A172 (cell line): ENCODE data around the gene SLC2A4. TPM values are rescaled to one million over a fixed set of nuclear protein-coding genes. Genes with fewer than 3 reads are reported as not detected.
"Not testable (repeated sequence)": the region's sequence is repeated elsewhere in the genome, so short reads cannot be mapped to it uniquely, and the experiment has no call there.

Experiments
- DNase-seq: peaks from one replicate; pipeline ENCODE4 v3.0.0-alpha.2; 2015; ENCODE audit warnings: low spot score
- total RNA-seq: library from RNA; depleted of rRNA; stranded (reverse); fragments of >200 nt; shearing (Covaris generic); gene quantifications from 2 replicates; pipeline ENCODE4 v1.2.3, GENCODE V29; 2014; rRNA removed

Gene SLC2A4
- total RNA-seq, 1 experiment from 2014 or later, result not detected

- no peak for DNase-seq
Observed at GRCh38 chr17:7324438-7324779, 42.9 kb downstream of the SLC2A4 start.

- DNase-seq, result no peak
Observed at GRCh38 chr17:7325031-7325528, 43.6 kb downstream of the SLC2A4 start.

- DNase-seq, result no peak
Observed at GRCh38 chr17:7326186-7326585, 44.7 kb downstream of the SLC2A4 start.

GRCh38 chr17:7327056-7327455, 45.5 kb downstream of the SLC2A4 start:
- DNase-seq, result no peak

GRCh38 chr17:7327501-7327900, 46.0 kb downstream of the SLC2A4 start:
- DNase-seq, result no peak

GRCh38 chr17:7328009-7328408, 46.5 kb downstream of the SLC2A4 start:
- DNase-seq, result no peak

GRCh38 chr17:7328840-7329373, 47.4 kb downstream of the SLC2A4 start, which contains the start of gene NEURL4:
TSS of gene NEURL4 (minus strand) at chr17:7329335. CDS start at chr17:7329312, 23 bp downstream.
- no peak for DNase-seq

- DNase-seq, result peak; percentile 98
Observed at GRCh38 chr17:7329374-7329996, 48.0 kb downstream of the SLC2A4 start.

- peak; percentile 81 for DNase-seq
Observed at GRCh38 chr17:7329997-7330637, 48.6 kb downstream of the SLC2A4 start.

- DNase-seq, result no peak
Observed at GRCh38 chr17:7330638-7331015, 49.1 kb downstream of the SLC2A4 start.

- DNase-seq, result no peak
Observed at GRCh38 chr17:7332111-7332510, 50.6 kb downstream of the SLC2A4 start.

- not testable (repeated sequence) for DNase-seq
Observed at GRCh38 chr17:7332600-7333069, 51.1 kb downstream of the SLC2A4 start.

GRCh38 chr17:7334938-7335538, 53.5 kb downstream of the SLC2A4 start:
- no peak for DNase-seq

GRCh38 chr17:7335765-7336164, 54.2 kb downstream of the SLC2A4 start:
- not testable (repeated sequence) for DNase-seq

- no peak for DNase-seq
Observed at GRCh38 chr17:7336240-7337175, 55.0 kb downstream of the SLC2A4 start, which contains the start of gene ACAP1. TSS of gene ACAP1 (plus strand) at chr17:7336529. CDS start at chr17:7336735, 206 bp downstream.

GRCh38 chr17:7337600-7337999, 56.1 kb downstream of the SLC2A4 start:
- DNase-seq, result not testable (repeated sequence)

Other genes starting within 250 kb of the SLC2A4 start
- gene SLC16A13, start 245.7 kb upstream of the SLC2A4 start, total RNA-seq, result 0.74 and 1.9 TPM in 2 replicates
- not detected in 2 replicates for gene SLC16A11, start 237.6 kb upstream of the SLC2A4 start, total RNA-seq
- not detected in 2 replicates for gene CLEC10A, start 201.5 kb upstream of the SLC2A4 start, total RNA-seq
- gene ASGR2, start 166.9 kb upstream of the SLC2A4 start, total RNA-seq, result not detected in 2 replicates
- 0.86 and 0.98 TPM in 2 replicates for gene ASGR1, start 102.3 kb upstream of the SLC2A4 start, total RNA-seq
- 7.2 and 7.3 TPM in 2 replicates for gene DLG4, start 61.9 kb upstream of the SLC2A4 start, total RNA-seq
- 278 and 349 TPM in 2 replicates for gene ACADVL, start 61.8 kb upstream of the SLC2A4 start, total RNA-seq
- gene DVL2, start 47.2 kb upstream of the SLC2A4 start, total RNA-seq, result 65.1 and 82.4 TPM in 2 replicates
- gene PHF23, start 42.3 kb upstream of the SLC2A4 start, total RNA-seq, result 59.5 and 75.3 TPM in 2 replicates
- 144 and 238 TPM in 2 replicates for gene GABARAP, start 39.3 kb upstream of the SLC2A4 start, total RNA-seq
- gene CTDNEP1, start 30.0 kb upstream of the SLC2A4 start, total RNA-seq, result 34.2 and 36.9 TPM in 2 replicates
- 102 and 104 TPM in 2 replicates for gene ELP5, start 29.5 kb upstream of the SLC2A4 start, total RNA-seq
- gene CLDN7, start 19.2 kb upstream of the SLC2A4 start, total RNA-seq, result 1.2 TPM in 1 of 2 replicates, not detected in the other
- 0.86 and 1.1 TPM in 2 replicates for gene YBX2, start 12.9 kb downstream of the SLC2A4 start, total RNA-seq
- gene EIF5A, start 25.9 kb downstream of the SLC2A4 start, total RNA-seq, result 844 and 911 TPM in 2 replicates
- 100 and 114 TPM in 2 replicates for gene GPS2, start 33.6 kb downstream of the SLC2A4 start, total RNA-seq
- gene NEURL4, start 47.6 kb downstream of the SLC2A4 start, total RNA-seq, result 9.8 and 12.2 TPM in 2 replicates
- 0.90 and 4.1 TPM in 2 replicates for gene ACAP1, start 54.8 kb downstream of the SLC2A4 start, total RNA-seq
- gene KCTD11, start 70.4 kb downstream of the SLC2A4 start, total RNA-seq, result 13.9 and 19.5 TPM in 2 replicates
- not detected in 2 replicates for gene TMEM95, start 73.4 kb downstream of the SLC2A4 start, total RNA-seq
- gene TNK1, start 99.4 kb downstream of the SLC2A4 start, total RNA-seq, result 0.07 TPM in 1 of 2 replicates, not detected in the other
- 73.2 and 74.7 TPM in 2 replicates for gene PLSCR3, start 112.8 kb downstream of the SLC2A4 start, total RNA-seq
- gene TMEM256, start 122.4 kb downstream of the SLC2A4 start, total RNA-seq, result 71.7 and 80.4 TPM in 2 replicates
- 11.3 and 12.3 TPM in 2 replicates for gene NLGN2, start 126.1 kb downstream of the SLC2A4 start, total RNA-seq
- not detected in 2 replicates for gene SPEM1, start 138.6 kb downstream of the SLC2A4 start, total RNA-seq
- not detected in 2 replicates for gene SPEM2, start 143.9 kb downstream of the SLC2A4 start, total RNA-seq
- not detected in 2 replicates for gene SPEM3, start 147.1 kb downstream of the SLC2A4 start, total RNA-seq
- 2.5 and 7.4 TPM in 2 replicates for gene TMEM102, start 153.7 kb downstream of the SLC2A4 start, total RNA-seq
- 0.89 TPM in 1 of 2 replicates, not detected in the other for gene FGF11, start 157.8 kb downstream of the SLC2A4 start, total RNA-seq
- 14.1 and 20.2 TPM in 2 replicates for gene CHRNB1, start 163.3 kb downstream of the SLC2A4 start, total RNA-seq
- gene ZBTB4, start 197.9 kb downstream of the SLC2A4 start, total RNA-seq, result 24.8 and 28.4 TPM in 2 replicates
- gene SLC35G6, start 199.7 kb downstream of the SLC2A4 start, total RNA-seq, result not detected in 2 replicates
- 17.8 and 23.4 TPM in 2 replicates for gene POLR2A, start 202.6 kb downstream of the SLC2A4 start, total RNA-seq